Stimulated activated CD4-positive, alpha-beta T cell treated with anti-CD3 and anti-CD28 coated beads, TNF-alpha, amount 100 ng/mL, for 4 hours (primary cell): Measurements from ENCODE around the gene CCDC110.
"Not testable (repeated sequence)": the region's sequence is repeated elsewhere in the genome, so short reads cannot be mapped to it uniquely, and the experiment has no call there.

Experiments used
- DNase-seq, 3 experiments: peaks; one replicate each; pipeline ENCODE4 v3.0.0-alpha.2; 2020; ENCODE audit warnings: low read depth in 3 of 3

The CCDC110 gene

GRCh38 chr4:185471235-185472102, at the start of gene CCDC110:
Gene CCDC110, minus strand, starts transcription at chr4:185471733. Its CDS starts 50 bp downstream, at chr4:185471683.
- DNase-seq: peak; percentile 83 to 93 (median 84)

DNA sequence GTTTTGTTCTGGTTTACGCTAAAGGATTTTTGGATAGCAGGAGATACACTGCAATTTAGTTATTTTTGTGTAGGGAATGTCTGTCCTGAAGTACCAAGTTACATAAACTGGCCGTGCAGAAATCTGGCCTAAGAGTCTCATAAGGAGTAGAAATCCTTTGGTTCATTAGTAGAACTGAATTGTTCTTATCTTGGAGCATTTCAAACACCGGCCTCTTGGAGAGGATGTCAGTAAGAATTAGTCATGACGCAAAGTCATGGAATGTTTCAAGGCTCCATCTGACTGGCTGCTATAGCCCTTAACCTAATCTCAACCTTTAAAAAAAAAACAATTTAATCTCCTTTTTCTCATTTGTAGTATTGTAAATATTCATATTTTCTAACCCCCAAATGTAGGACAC, 48.6 kb upstream of the CCDC110 start:
- no peak for DNase-seq

DNA sequence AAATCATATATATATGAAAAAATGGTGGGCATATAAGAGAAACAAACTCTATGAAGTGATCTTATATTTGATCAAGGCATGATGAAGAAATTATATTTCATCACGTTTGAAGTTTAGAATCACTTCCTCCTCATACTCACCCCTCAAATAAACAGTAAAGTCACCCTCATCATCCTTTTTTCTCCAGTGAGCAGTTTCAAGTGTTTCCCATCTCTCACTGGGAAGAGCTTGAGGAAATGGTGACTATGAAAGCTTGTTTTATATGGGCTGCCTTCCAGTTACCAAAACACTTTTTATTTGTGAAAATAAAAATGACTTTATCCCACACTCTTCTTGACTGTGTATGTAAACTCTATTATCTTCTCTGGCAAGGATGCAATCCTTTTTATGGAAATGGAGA, 47.0 kb upstream of the CCDC110 start:
- no peak for DNase-seq

DNA sequence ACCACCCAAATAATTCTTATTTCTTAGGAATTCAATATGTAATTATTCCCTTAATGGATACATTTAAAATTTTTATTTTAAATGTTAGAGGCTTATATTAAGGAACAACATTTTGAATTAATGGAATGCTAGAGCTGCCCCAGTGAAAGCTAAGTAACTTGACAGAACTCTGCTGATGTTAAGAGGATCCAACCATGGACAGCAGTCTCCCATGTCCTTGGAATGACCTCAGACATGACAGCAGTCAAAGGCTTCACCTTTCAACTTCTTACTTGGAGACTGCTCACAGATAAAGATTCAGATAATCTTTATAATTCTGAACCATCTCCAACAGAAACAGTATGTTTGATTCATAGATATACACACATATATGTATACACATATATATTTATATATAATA, 46.5 kb upstream of the CCDC110 start:
- DNase-seq: no peak

DNA sequence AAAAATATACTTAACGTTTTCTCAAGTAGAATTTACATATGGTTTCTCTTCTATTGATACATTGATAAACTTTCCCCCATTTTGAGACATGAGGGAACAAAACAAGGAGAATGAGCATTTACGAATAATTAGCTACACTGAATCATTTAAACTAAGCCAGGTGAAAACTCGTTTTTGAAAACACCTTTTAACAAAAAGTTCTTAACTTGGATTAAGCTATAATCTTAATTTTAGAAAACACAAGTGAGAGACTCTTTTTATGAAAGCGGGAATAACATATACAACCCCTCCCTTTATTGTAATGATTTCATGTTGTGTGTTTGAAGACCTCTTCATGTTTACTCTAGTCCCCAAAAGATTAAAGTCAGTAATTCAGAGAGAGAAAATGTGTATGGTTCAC, 43.7 kb upstream of the CCDC110 start:
- no peak for DNase-seq

DNA sequence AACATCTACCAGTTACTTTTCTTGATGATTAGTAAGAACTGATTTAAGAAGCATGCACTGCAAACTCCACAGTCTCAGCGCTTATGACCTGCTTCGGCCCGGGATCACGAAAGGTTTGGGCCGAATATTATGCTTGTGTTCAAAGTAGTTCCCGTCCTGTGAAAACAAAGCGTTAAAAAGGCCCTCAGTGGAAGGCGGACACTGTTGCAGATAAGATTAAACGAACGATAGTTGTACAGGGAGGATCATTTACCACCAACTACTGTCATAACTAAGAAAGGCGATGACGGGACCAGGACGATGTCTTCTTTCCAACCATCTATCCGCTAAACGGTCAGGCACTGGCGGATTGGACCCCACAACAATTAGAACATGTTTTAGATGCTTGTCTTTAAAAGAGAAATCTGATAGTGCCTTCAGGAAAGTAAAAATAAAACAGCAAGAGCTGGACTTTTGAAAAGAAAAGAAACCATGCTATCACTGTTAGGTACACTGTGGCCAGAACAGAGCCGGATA, 42.7 kb upstream of the CCDC110 start:
- no peak for DNase-seq

DNA sequence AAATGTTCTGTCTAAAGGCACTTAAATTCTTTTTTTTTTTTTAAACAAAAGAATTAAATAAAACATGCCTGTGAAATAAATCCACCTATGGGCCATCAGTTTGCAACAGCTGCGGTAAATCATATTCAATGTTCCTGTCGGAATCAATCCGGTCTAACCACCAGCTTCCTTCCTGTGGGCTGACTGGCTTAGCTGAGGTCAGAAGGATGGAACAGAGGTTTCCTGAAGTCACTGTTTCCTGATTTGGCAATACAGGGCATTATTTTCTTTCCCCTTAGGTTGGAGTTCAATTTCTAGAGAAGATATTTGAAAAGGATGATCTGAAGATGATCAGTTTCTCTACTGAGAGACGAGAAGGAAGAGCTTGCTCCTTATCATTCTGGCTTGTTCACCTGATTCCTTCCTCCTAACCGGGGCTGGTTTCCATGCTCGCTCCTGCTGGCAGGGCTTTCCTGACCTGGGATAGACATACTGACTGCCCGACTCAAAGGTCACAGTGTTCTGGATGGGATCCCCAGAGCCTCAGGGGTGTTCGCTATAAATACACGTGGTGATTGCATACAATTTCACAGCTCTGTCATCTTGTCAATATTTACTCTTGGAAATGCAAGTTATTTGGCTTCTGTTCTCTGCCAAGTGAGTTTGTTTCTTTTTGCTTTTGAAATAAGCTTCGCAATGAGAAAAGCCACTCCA, 42.1 kb upstream of the CCDC110 start:
- no peak for DNase-seq

GRCh38 chr4:185512516-185512915, 41.0 kb upstream of the CCDC110 start:
- DNase-seq: no peak

DNA sequence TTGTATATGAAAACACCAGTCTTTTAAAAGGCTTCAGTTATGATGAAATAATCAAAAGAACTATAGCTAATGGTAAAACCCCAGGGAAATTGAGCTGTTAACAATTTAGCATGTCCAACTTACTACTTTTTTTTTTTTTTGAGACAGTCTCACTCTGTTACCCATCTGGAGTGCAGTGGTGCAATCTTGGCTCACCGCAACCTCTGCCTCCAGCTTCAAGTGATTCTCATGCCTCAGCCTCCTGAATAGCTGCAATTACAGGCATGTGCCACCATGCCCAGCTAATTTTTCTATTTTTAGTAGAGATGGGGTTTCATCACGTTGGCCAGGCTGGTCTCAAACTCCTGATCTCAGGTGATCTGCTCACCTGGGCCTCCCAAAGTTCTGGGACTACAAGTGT, 39.7 kb upstream of the CCDC110 start:
- DNase-seq: not testable (repeated sequence)

GRCh38 chr4:185510806-185511205, 39.3 kb upstream of the CCDC110 start:
- DNase-seq: no peak

DNA sequence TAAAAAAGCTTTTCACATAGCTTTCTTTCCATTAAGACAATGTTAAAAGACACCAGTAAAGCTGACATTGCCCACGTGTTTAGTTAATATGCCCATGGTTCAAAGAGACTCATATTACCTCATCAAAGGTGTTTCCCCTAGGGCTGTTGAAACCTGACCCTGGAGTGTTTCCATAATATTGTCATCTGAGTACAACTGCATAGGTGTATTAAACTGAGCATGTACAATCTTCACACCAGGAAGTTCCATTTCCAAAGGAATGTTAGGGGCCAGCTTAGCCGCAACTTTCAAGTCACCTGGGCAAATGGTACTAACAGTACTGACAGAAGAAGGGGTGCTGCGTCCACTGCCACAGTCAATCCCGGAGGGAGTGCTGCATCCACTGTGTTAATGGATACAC, 36.6 kb upstream of the CCDC110 start:
- DNase-seq: no peak

- no peak for DNase-seq
These were observed 34.9 kb upstream of the CCDC110 start for GRCh38 chr4:185506422-185506821.

DNA sequence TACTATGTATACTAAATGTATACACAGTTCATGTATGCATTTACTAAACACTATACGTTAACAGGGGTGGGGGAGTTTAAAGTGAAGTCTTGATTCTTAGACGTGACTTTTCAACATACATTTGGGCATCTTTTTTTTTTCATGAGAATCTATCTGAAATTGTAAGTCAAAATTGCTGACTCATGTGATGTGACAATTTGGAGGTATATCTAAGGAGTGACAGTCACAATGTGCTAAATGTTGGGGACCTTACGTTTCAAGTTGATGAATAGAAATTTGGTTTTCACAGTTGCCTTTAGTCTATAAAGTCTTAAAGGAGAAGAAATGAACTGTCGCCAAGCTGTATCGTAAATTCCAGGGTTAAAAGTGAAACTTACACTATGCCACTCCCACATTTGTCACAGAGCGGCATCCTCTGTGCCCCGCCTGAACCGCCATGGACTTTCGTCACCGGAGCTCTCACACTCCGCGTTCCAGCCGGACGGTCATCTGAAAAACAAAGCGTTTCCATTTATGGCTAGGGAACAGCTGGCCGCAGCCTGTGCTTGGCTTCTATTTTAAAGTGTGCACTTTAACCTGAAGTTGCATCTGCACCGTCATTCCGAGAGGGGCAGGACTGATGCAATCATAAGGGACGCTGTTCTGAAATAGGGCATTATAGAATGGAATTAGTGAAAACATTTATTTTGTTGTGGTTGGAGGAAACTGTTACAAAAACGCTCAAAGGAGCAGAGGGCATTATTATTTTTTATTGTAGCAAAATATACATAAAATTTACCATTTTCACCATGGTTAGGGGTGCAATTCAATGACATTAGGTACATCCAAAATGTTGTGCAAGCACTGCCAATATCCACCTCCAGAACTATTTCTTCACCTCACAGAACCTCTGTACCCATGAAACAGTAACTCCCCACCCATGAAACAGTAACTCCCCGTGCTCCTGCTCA, 32.8 kb upstream of the CCDC110 start:
- no peak for DNase-seq

DNA sequence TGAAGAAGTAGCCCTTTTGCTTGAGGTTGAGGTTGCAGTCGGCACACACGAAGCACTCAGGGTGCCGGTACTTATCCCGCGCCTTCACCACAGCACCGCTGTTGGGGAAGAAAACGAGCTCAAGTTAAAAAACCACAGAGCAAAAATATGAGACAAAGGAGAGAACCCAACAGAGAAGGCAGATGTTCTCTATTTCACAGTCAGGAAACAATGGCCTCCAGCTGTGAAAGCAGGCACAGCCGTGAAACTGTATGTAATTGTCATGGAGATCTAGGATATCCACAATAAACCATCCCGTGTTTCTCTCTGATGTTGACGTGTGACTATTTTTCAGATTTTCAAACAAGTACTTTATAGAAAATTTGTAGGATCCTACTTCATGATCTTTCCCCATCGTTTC, 30.9 kb upstream of the CCDC110 start:
- no peak for DNase-seq

DNA sequence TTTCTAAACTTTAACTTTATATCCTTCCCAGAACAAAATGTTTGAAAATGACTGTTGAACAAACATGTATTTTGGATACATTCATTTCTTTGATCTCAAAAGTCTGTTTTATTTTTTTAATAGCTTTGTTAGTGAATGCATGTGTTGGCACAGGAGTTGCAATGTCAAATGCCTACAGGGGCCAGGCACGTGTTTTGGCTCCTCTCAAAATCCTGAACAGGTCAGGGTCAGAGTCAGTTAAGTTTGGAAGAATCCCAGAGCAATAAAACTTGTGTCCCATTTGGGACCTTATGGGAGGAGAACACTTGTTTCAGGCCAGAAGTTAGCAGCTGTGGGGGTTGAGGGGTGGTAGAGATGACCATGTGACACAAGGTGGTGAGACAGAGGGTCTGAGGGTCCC, 29.0 kb upstream of the CCDC110 start:
- DNase-seq: no peak

DNA sequence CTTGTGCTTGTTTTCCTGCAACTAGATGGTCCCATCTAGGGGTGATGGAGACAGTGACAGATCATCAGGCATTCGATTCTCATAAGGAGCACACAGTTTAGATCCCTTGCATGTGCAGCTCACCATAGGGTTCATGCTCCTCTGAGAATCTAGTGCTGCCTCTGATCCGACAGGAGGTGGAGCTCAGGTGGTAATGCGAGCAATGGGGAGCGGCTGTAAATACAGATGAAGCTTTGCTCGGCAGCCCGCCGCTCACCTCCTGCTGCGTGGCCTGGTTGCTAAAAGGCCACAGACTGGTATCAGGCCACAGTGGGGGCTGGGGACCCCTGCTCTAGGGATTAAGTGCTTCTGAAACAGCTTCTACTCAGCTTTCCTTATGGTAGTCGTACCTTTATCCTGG, 28.5 kb upstream of the CCDC110 start:
- no peak for DNase-seq

DNA sequence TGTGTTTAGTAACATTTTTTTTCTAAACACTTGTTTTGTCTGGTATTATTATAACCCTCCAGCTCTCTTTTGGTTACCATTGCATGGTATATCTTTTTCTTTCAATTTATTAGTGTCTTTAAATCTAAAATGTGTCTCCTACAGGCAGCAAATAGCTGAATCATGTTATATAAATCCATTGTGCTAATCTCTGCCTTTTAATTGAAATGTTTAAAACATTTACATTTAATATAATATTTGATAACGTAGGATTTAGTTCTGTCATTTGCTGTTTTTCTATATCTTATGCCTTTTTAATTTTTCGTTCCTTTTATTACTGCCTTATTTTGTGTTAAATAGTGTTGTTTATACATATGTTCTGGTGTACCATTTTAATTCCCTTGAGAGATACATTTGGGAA, 17.1 kb upstream of the CCDC110 start:
- DNase-seq: no peak

DNA sequence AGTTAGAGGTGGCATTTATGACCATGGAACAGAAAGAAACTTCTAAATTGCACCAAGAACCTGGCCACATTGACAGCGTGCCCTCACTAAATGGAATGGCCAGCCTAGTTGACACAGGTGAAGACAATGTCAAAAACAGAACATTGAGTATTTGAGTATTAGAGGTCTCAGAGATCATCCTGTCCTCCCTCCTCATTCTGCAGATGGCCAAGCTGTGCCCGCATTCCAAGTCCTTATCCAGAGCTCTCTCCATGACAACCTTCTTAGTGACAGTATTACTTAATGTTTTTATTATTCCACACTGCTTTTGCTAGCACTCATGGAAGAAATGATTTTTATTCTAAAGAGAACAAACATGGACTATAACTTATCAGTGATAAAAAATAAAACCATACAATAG, 9.9 kb upstream of the CCDC110 start:
- DNase-seq: no peak

DNA sequence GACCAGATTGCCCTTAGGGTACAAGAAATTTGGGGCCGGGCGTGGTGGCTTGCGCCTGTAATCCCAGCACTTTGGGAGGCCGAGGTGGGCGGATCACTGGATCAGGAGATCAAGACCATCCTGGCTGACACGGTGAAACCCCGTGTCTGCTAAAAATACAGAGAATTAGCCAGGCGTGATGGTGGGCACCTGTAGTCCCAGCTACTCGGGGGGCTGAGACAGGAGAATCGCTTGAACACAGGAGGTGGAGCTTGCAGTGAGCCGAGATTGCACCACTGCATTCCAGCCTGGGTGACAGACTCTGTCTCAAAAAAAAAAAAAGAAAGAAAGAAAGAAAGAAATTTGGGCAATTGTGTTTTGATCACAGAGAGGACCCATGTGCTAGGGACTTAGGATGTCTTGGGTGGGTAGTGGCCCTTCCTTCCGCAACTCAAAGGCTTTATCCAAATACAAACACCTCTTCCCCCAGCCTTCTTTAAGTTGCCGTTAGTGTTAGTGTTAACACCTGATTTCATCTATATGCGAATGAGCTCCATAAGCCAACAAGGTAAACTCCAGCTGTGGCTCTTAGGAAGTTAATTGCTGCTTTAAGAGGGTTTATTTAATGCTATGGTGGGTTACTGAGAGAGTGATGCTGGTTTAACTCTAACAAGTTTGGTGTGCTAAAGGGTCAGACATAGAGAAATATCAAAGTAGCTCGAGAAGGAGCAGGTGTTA, 8.6 kb upstream of the CCDC110 start:
- DNase-seq: no peak

- DNase-seq: no peak
These were observed 8.0 kb upstream of the CCDC110 start for GRCh38 chr4:185479507-185479971.

- DNase-seq: no peak
These were observed 1.7 kb upstream of the CCDC110 start for GRCh38 chr4:185473247-185473646.
